ENCODE results near the gene GRK5.
"Not testable (repeated sequence)": the region's sequence is repeated elsewhere in the genome, so short reads cannot be mapped to it uniquely, and the experiment has no call there.

- not testable (repeated sequence) for TF ChIP-seq CTCF, EZH2phosphoT487, EZH2 (IDR thresholded peaks at IDR 0.05)
Measured at GRCh38 chr10:119232439-119232838, 25.1 kb downstream of the GRK5 start.
